HG03439 (cell line): Measurements from ENCODE around the gene DAP.
"Not testable (repeated sequence)": the region's sequence is repeated elsewhere in the genome, so short reads cannot be mapped to it uniquely, and the experiment has no call there.

Experiments
- ATAC-seq: cut with Tn5 transposase; IDR thresholded peaks from one replicate; pipeline ENCODE4 v1.9.1; 2021; ENCODE audit warnings: mild to moderate bottlenecking, moderate library complexity; ENCODE audit not compliant: unreplicated experiment

The DAP gene

DNA sequence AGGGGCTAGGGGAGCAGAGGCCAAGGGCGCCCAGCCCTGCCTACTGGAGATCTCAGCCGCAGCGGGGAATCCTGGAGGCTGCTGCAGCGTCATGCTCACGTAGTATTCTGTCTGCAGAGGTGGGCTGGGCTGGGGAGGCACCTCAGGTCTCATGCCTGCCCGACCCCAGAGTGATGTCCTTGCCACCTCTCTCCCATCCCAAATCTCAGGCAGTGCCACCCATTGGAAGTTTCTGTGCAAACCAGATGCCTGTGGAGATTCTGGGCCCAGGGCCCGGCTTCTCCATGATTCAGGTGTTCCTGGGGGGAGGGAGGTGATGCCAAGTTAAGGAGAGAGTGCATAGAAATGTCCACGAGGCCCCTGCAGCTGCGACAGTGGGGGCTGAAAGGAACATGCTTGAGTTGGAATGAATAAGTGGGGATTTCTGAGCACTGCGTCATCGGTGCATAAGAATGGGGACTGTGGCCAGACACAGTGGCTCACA is 125.1 kb downstream of the DAP start:
- ATAC-seq = no peak

DNA sequence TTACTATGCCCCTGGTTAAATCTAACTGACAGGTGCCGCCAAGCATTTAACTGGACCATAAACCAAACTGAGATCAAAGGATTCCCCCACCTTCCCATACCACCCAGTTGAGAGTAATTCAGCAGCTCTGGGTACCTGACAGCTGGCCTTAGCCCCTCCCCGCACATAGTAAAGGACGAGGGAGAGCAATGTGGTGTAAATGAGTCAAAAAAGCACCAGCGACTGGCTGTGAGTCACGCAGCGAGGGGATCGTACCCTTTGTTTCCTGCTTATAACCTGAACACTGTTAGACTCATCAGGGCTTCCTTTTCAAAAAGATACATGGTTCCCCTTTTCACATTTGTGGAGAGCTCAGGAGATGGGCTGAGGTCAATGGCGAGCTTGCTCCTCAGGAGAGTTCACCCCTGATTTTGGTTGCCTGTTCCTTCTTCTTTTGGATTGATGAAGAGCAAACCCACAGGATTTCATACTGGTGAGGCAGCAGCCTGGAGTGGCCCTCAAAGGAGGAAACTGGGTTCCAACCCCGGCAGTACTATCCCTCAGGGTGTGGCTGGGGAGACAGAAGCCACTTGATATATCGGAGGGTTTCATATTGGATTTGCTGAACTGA is 125.7 kb downstream of the DAP start:
- ATAC-seq = peak; percentile 58

DNA sequence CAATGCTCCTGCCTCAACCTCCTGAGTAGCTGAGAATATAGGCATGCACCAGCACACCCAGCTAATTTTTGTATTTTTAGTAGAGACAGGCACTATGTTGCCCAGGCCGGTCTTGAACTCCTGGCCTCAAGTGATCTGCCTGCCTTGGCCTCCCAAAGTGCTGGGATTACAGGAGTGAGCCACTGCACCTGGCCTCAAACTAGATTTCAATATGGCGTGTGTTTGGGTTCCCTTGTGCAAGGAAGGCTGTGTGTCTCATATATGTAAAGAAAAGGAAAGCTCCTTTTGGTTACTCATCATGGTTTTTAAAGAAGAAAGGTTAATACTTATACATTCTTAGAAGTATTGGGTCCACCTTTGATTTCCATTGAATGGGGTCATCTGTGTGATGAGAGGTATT is 126.5 kb downstream of the DAP start:
- ATAC-seq = no peak

DNA sequence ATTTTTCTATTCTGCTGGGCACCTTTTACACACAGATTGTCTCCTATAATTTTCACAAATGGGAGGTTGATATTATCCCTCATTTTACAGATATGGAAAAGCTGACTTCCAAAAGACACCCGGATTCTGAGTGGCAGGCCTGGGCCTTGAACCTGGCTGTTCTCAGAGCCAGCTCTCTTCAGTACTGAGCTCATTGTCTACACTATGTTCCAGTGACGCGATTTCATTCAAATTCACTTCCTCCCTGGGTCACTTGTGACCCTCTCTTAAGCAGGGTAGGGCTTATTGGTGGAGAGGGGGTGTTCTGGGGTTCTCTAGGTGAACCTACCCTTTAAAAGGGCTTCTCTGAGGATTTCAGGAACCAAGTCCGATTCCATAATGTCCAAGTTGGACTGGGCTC is 127.0 kb downstream of the DAP start:
- no peak for ATAC-seq

DNA sequence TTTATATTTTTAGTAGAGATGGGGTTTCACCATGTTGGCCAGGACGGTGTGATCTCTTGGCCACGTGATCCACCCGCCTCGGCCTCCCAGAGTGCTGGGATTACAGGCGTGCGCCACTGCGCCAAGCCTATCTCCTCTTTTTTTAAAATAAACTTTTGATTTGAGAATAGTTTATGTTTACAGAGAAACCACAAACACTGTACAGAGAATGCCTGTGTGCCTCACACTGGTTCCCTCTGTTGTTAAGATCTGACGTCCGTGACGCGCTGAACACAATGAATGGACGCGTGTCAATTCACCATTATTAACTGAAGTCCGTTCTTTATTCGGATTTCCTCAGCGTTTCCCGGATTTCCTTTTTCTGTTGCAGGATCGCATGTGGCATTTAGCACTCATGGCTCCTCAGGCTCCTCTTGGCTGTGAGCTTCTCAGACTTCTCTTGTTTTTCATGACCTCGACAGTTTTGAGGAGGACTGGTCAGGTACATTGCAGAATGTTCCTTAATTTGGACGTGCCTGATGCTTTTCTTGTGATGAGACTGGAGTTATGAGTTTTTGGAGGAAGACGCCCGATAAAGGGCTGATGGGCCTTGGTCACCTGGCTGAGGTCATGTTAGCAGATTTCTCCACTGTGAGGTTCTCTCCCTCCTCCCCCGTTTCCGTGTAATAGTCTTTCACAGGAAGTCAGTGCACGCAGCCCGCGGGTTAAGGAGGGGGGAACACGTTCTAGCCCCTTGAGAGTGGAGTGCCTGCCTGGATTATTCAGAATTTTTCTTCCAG is 127.6 kb downstream of the DAP start:
- no peak for ATAC-seq

DNA sequence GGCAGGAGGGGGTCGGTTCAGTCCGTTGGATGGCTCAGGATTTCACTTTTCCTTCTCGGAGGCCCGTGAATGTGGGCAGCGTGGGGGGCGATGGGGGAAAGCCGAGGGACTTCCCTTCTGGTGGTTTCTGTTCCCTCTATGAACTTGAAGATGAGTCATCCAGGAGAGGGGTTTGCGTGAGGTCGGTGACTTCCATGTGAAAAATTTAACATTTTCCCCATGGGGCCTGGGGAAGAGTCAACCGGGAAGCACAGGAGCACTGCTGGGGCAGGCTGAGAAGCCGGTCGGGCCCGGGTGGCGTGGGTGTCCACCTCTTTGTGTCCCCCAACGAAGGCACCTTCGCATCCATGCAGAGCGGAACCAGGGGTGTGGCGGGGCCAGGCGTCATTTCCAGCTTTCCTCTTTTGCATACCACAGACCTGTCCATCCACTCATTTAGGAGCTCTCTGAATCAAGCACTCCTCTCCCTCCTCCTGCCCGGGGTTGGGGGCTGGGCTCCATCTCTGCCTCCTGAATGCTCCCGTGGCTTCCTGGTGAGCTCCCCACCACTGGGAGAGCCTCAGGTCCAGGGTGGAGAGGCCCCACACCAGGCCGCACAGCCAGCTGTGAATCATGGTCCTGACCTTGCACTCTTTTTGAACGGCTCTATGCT is 128.8 kb downstream of the DAP start:
- ATAC-seq = peak; percentile 45

DNA sequence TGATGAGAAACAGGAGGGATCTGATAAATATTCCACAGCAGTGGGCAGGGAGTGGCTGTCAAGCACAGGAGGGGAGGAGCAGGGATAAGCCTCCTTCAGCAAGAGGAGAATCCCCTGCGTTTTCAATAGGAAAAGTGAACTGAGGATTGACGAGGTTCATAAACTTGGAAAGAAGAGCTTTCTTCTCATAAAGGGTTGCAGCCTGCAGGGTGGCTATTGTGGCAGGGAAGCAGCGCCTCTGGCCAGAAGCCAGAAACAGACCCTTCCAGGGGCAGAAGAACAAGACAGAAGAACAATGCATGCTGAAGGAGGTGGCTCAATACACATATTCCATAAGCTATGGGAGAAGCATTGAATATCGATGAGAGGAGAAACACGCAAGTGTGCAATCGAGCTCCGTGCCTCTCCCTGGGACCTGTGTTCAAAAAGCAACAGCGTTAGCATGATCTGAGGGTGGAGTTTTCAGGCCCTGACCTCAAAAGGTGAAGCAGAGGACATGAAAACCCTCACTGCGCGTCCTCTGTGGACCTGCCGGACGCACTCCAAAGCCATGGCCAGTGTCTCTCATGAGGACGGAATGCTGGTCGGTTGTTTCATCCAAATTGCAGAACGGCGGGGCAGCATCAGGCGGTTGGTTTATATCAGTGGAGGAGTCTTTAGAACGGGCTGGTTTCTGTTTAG is 129.6 kb downstream of the DAP start:
- ATAC-seq = peak; percentile 0

DNA sequence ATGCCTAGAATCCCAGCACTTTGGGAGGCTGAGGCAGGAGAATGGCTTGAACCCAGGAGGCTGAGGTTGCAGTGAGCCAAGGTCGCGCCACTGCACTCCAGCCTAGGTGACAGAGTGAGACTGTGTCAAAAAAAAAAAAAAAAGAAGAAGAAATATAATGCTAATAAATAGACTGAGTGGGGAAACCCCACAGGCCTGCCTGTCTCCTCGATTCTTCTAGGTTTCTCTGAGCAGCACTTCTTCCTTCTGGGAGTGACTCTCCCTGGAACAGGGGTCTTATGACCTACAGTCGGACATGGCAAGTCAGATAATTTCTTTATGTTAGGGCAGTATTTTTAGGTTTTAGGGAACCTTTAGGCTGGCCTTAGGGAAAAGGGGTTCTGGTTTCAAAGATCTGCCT is 130.3 kb downstream of the DAP start:
- ATAC-seq = not testable (repeated sequence)

DNA sequence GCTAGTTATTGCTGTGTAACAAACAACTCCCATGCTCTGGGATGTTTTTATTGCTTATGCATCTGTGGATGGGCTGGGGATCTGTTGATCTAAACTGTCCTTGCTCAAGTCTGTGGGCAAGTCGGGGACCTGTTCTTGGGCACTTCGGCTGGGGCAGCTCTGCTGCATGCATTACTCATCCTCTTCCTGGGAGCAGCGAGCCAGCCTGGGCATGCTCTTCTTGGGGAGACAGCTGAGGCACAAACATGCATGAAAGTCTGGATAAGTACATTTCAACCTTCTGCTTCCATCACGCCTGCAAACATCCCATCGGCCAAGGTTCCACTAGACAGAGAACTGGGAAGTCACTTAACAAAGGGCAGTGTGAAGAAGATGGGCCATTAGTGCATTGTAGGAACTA is 130.9 kb downstream of the DAP start:
- ATAC-seq = no peak

DNA sequence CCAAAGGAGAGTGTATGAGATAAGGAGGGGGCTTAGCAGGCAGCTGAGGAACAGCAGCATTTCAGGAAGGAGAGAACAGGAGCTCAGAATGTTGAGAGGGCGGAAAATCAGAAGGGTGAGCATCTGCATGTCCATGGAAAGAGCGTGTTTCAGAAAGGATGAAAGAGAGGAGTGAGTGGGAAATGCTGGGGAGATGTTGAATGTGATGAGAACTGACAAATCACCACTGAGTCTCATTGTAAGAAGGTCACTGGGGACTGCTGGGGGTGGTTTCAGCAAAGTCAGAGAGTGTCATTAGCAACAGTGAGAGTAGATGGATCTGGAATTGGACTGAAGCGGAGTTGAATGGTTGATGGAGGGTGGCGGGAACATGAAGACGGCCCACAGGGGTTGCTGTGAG is 131.4 kb downstream of the DAP start:
- no peak for ATAC-seq
